ENCODE results near the gene CACNA1C. TPM values are rescaled to one million over a fixed set of nuclear protein-coding genes. Genes with fewer than 3 reads are reported as not detected.

CACNA1C gene
- total RNA-seq, 1 experiment from 2014 or later, result 1.1 TPM

GRCh38 chr12:2482938-2483660 is 430.3 kb downstream of the CACNA1C start:
- H3K9ac ChIP-seq (ENCODE audit: extremely low read depth, insufficient read length, low read length), result no peak overlapping the region
- Mint-ChIP-seq H3K27me3 (ENCODE audit: low read depth) (peaks cover 5% of the 10 kb centered on the region), H3K4me1 (no peaks in the 10 kb centered on the region), H3K36me3 (ENCODE audit: insufficient read depth in 1 of 3, low read depth in 3 of 3) (no peaks in the 10 kb centered on the region), H3K4me3 (no peak overlapping the region; a peak in 1 of 5 replicates), H3K27ac (no peak overlapping the region), H3K9me3 (no peaks in the 10 kb centered on the region; a peak in 1 of 5 replicates)
- H4K91ac ChIP-seq (ENCODE audit: insufficient read length, low read depth, low read length), result no peak overlapping the region
- no peaks in the 10 kb centered on the region for H3K27me3 ChIP-seq (ENCODE audit: insufficient read depth, low read length)
- H3K23ac ChIP-seq (ENCODE audit: insufficient read length, low read depth, low read length), result no peak overlapping the region
- H3K4me2 ChIP-seq (ENCODE audit: insufficient read depth, insufficient read length, low read length), result no peak overlapping the region
- H4K8ac ChIP-seq (replicated peaks; ENCODE audit: insufficient read length, low read depth, low read length), result peak overlapping the region; percentile 61
- H3K56ac ChIP-seq (ENCODE audit: insufficient read length, low read depth, low read length), result no peak overlapping the region
- H2BK20ac ChIP-seq (ENCODE audit: low read depth, low read length, poor library complexity, severe bottlenecking), result no peak overlapping the region
- H3K79me1 ChIP-seq (ENCODE audit: insufficient read depth, low read depth, low read length, poor library complexity, severe bottlenecking), result no peaks in the 10 kb centered on the region
- no peak for TF ChIP-seq CTCF (conservative IDR thresholded peaks at IDR 0.05)
- H2BK12ac ChIP-seq (ENCODE audit: insufficient read length, low read depth, low read length), result no peak overlapping the region
- no peaks in the 10 kb centered on the region for H3K4me1 ChIP-seq (ENCODE audit: insufficient read depth, low read length)
- no peak overlapping the region for H3T11ph ChIP-seq (ENCODE audit: low read length)
- no peak overlapping the region for H2AFZ ChIP-seq (ENCODE audit: low read length)
- H3K79me2 ChIP-seq (ENCODE audit: insufficient read depth, low read length), result no peaks in the 10 kb centered on the region
- no peak overlapping the region for H2BK15ac ChIP-seq (ENCODE audit: low read depth, low read length)
- no peaks in the 10 kb centered on the region for H3K9me3 ChIP-seq (ENCODE audit: control insufficient read depth, low read depth, low read length)
- H3K18ac ChIP-seq (ENCODE audit: insufficient read length, low read depth, low read length), result no peak overlapping the region
- WGBS (ENCODE audit: extremely low coverage, insufficient read length, low lambda C conversion rate), result no CpG with 5 or more reads among the region's 13 CpGs
- H3K14ac ChIP-seq (ENCODE audit: insufficient read depth, low read length), result no peak overlapping the region; the same call in 1 of the 2 replicates
- H4K20me1 ChIP-seq (ENCODE audit: control insufficient read depth, insufficient read depth, insufficient read length), result no peaks in the 10 kb centered on the region
- H4K5ac ChIP-seq (ENCODE audit: insufficient read length, low read depth, low read length), result no peak overlapping the region
- no peak overlapping the region for H2BK5ac ChIP-seq (ENCODE audit: insufficient read length, low read length)
- no peak overlapping the region for H3K27ac ChIP-seq (ENCODE audit: insufficient read length, low read depth, low read length)
- H2BK120ac ChIP-seq (ENCODE audit: low read depth, low read length, poor library complexity, severe bottlenecking), result no peak overlapping the region
- no peak for DNase-seq
- no peak overlapping the region for H3K4ac ChIP-seq (ENCODE audit: low read depth, low read length)
- H3K23me2 ChIP-seq (ENCODE audit: insufficient read length, low read depth, low read length, poor library complexity, severe bottlenecking), result no peaks in the 10 kb centered on the region
- no peak overlapping the region for H2AK5ac ChIP-seq (ENCODE audit: insufficient read length, low read length)

Measured in H9 (cell line).